KMS-11 (cell line): Measurements from ENCODE around the gene RUNX3.

Experiments
- H2AFZ ChIP-seq: fragments of 200-600 bp; sonication (generic); 2 replicates; pipeline ENCODE4 v1.6.1; 2016; ENCODE audit warnings: antibody characterized with exemption, mixed run types, low read depth
- H3K27ac ChIP-seq: fragments of 200-600 bp; sonication (generic); 2 replicates; pipeline ENCODE4 v1.6.1; 2016; ENCODE audit warnings: mild to moderate bottlenecking, mixed run types
- H3K27me3 ChIP-seq: fragments of 200-600 bp; sonication (generic); 2 replicates; pipeline ENCODE4 v1.6.1; 2017; ENCODE audit warnings: mild to moderate bottlenecking, low read depth, mixed run types, moderate library complexity; ENCODE audit not compliant: insufficient read depth
- H3K36me3 ChIP-seq: fragments of 200-600 bp; sonication (generic); 2 replicates; pipeline ENCODE4 v1.6.1; 2017; ENCODE audit warnings: mild to moderate bottlenecking, mixed run types; ENCODE audit not compliant: insufficient read depth
- H3K4me1 ChIP-seq: fragments of 200-600 bp; sonication (generic); 2 replicates; pipeline ENCODE4 v1.6.1; 2016; ENCODE audit warnings: mild to moderate bottlenecking, low read depth, mixed run types; ENCODE audit not compliant: poor library complexity, severe bottlenecking
- H3K4me2 ChIP-seq: fragments of 200-600 bp; sonication (generic); 2 replicates; pipeline ENCODE4 v1.7.0; 2016; ENCODE audit warnings: mild to moderate bottlenecking, mixed run types
- H3K4me3 ChIP-seq: fragments of 200-600 bp; sonication (generic); IDR thresholded peaks from 2 replicates; pipeline ENCODE4 v1.6.1; 2017; ENCODE audit warnings: low read depth, low read length, mixed read lengths; ENCODE audit not compliant: insufficient read depth
- H3K79me2 ChIP-seq: fragments of 200-600 bp; sonication (generic); 2 replicates; pipeline ENCODE4 v1.6.1; 2016; ENCODE audit warnings: low read depth, mixed run types; ENCODE audit not compliant: insufficient read depth
- H3K9ac ChIP-seq: fragments of 200-600 bp; sonication (generic); 2 replicates; pipeline ENCODE4 v1.6.1; 2016; ENCODE audit warnings: mild to moderate bottlenecking, mixed run types
- H4K20me1 ChIP-seq: fragments of 200-600 bp; sonication (generic); 2 replicates; pipeline ENCODE4 v1.6.1; 2016; ENCODE audit warnings: mild to moderate bottlenecking, mixed run types; ENCODE audit not compliant: insufficient read depth
- CTCF ChIP-seq: fragments of 200-600 bp; sonication (generic); conservative IDR thresholded peaks from 2 replicates; pipeline ENCODE4 v1.6.1; 2017; ENCODE audit warnings: low read depth, mild to moderate bottlenecking, antibody characterized with exemption, low read length, moderate library complexity, mixed read lengths

RUNX3 gene

DNA sequence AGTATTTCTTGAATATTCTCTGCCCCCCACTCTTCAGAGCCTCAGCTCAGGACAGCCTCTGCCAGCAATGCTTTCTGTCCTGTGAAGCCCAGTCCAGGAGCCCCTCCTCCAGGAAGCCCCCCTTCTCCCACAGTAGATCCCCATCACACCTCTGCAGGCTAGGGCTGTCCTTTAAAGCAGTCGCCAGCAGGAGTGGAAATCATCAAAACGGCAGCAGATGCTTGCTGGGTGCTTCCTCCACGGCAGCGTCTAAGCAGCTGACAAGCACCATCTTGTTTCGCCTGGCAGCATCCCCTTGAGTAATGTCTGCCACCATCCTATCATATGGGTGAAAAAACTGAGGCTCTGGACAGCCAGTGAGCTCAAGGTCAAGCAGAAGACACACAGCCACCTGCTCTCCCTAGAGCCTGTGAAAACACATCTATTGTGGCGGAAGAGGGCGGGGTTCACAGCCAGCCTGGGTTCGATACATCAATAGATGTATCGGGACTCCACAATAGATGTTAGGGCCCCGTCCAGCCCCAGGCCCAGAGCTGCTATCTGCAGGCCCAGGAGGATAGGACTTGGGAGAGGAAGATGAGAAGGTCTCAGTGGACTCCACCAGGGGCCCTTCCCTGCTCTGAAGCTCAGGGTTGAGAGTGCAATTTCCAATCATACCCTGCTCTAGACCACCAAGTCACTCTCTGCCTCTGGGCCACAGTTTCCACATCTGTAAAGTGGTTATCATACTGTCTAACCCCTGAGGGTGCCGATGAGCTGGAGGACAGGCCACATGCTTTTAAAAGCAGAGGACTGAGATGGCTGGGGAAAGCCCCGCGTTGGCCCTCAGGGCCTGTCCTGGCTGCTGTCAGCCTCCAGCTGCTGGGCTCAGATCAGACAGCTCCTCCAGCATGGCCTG is 17.5 kb downstream of the RUNX3 start:
- Histone ChIP-seq H3K9ac (no peak overlapping the region), H4K20me1 (no peaks in the 10 kb centered on the region), H3K4me3 (no peak overlapping the region), H3K27ac (no peak overlapping the region), H2AFZ (no peak overlapping the region), H3K4me2 (no peak overlapping the region), H3K4me1 (no peaks in the 10 kb centered on the region), H3K27me3 (no peaks in the 10 kb centered on the region), H3K79me2 (peaks cover 54% of the 10 kb centered on the region), H3K36me3 (peaks cover 8% of the 10 kb centered on the region; the same call in 1 of the 2 replicates)
- no peak for TF ChIP-seq CTCF

DNA sequence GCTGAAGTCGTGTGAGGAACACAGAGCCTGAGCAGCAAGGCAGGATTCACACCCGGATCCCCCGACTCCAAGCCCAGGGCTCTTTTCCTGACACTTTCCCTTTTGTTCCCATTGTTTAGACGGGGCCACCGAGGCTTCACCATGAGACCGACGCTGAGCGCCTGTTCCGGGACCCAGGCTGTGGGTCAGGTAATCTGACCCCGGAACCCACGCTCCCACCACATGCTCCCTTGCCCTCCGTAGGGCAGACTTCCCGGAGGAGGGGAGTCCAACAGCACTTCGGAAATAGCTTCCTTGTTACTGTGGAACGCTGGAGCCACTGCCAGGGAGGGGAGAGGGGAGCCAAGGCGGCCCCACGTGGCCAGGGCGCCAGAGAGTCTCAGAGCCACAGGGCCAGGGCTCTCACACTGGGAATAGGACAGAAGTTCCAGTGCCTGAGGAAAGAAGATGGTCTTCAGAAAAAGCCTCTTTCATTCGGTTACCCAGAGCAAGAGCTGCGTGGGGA is 18.4 kb downstream of the RUNX3 start:
- Histone ChIP-seq H3K4me1 (no peaks in the 10 kb centered on the region), H3K4me3 (no peak overlapping the region), H4K20me1 (no peaks in the 10 kb centered on the region; the same call in 1 of the 2 replicates), H3K4me2 (no peak overlapping the region), H3K36me3 (peaks cover under 1% of the 10 kb centered on the region; the same call in 1 of the 2 replicates), H3K9ac (no peak overlapping the region), H3K79me2 (peaks cover 56% of the 10 kb centered on the region), H3K27ac (no peak overlapping the region), H2AFZ (no peak overlapping the region), H3K27me3 (no peaks in the 10 kb centered on the region)
- no peak for TF ChIP-seq CTCF

DNA sequence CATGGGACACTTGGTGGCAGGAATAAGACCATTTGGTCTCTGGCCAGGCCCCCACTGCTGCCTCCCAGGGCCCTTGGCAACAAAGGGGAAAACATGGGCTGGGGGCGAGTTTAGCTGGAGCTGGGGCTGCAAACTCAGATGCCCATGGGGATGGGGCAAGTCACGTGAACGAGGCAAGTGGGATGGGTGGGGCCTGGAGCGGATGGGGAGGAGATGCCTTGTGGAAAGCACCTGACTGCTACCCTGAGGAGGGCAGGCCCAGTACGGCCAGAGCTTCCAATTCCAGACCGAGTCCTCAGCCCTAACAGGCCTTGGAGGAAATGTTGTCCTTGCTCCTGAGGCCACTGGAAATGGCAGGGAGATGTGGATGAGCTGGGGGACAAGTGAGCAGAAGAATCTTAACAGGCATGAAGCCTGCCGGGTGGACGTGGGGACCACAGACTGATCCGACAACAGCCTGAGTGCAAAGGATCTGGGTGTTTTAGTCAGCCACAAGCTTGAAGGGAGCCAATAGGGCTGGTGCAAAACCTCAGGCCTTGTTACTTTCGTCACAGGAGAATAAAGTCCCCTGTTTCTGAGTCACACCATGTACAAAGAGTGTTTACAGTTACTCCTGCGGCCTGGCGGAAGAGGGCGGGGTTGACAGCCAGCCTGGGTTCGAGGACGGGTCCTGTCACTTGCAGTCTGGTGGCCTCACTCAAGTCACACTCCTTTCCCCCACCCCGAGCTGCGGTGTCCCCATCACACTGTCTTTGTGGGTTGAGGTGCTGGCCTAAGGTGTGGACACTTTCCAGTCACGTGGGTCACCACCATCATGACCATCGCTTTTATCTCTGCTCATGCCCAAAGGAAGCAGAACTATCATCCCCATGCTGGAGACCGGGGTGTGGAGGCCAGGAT is 19.1 kb downstream of the RUNX3 start:
- no peak for TF ChIP-seq CTCF
- H3K4me2 ChIP-seq, result no peak overlapping the region
- no peaks in the 10 kb centered on the region for H3K27me3 ChIP-seq
- H3K79me2 ChIP-seq, result peaks cover 50% of the 10 kb centered on the region
- no peak overlapping the region for H3K4me3 ChIP-seq
- H4K20me1 ChIP-seq, result no peaks in the 10 kb centered on the region; the same call in 1 of the 2 replicates
- H3K9ac ChIP-seq, result no peak overlapping the region
- no peak overlapping the region for H2AFZ ChIP-seq
- H3K4me1 ChIP-seq, result no peaks in the 10 kb centered on the region
- H3K27ac ChIP-seq, result no peak overlapping the region
- H3K36me3 ChIP-seq, result no peaks in the 10 kb centered on the region; the same call in 1 of the 2 replicates

DNA sequence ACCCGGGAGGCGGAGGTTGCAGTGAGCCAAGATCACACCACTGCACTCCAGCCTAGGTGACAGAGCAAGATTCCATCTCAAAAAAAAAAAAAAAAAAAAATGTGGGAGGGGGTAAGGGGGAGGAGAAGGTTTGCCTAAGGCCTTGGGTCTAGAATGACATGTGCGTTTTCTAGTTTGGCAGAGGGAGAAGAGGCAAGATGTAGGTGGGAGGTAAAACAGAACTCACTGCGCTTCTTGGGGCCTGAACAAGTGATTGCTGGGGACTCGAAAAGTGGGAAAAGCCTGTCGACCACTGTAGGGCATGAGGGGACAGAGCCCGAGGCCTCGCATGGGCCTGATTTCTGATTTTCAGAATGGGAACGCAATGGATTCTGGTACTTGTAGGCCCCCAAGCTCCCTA is 19.9 kb downstream of the RUNX3 start:
- peaks cover 42% of the 10 kb centered on the region for H3K79me2 ChIP-seq
- H3K9ac ChIP-seq, result no peak overlapping the region
- no peak overlapping the region for H3K4me3 ChIP-seq
- H2AFZ ChIP-seq, result no peak overlapping the region
- TF ChIP-seq CTCF, result no peak
- no peak overlapping the region for H3K27ac ChIP-seq
- H3K4me1 ChIP-seq, result no peaks in the 10 kb centered on the region
- H3K4me2 ChIP-seq, result no peak overlapping the region
- H3K27me3 ChIP-seq, result no peaks in the 10 kb centered on the region
- H3K36me3 ChIP-seq, result no peaks in the 10 kb centered on the region; the same call in 1 of the 2 replicates
- H4K20me1 ChIP-seq, result no peaks in the 10 kb centered on the region; the same call in 1 of the 2 replicates
